Ovary (tissue), 9 donors: ENCODE results near the gene ABLIM2. TPM values are rescaled to one million over a fixed set of nuclear protein-coding genes. Genes with fewer than 3 reads are reported as not detected.

Source experiments
- DNase-seq, 5 donors: peaks; one replicate each; pipeline ENCODE4 v3.0.0-alpha.2; 2019 to 2020
- H3K27ac ChIP-seq, 2 donors: fragments of 200-600 bp; one replicate each; pipeline versions ENCODE4 v1.5.1 to v1.8.0; 2019 to 2022
- H3K27me3 ChIP-seq: fragments of 200-600 bp; one replicate; pipeline ENCODE4 v1.8.0; 2022
- H3K36me3 ChIP-seq: fragments of 200-600 bp; sonication (generic); one replicate; pipeline ENCODE4 v1.5.1; 2019
- H3K4me1 ChIP-seq: one replicate; pipeline ENCODE4 v1.8.1; 2013; ENCODE audit warnings: mild to moderate bottlenecking, moderate library complexity; ENCODE audit not compliant: insufficient read depth
- H3K4me3 ChIP-seq: fragments of 200-600 bp; sonication (generic); one replicate; pipeline ENCODE4 v1.5.1; 2017
- H3K9me3 ChIP-seq, 2 donors: fragments of 200-600 bp in 1 of 2; sonication (generic) in 1 of 2; one replicate each; pipeline versions ENCODE4 v1.5.1 to v1.8.1; 2013 to 2019; ENCODE audit warnings: mild to moderate bottlenecking in 1 of 2, moderate library complexity in 1 of 2
- EP300 ChIP-seq: sonication (generic); formaldehyde crosslinking; IDR thresholded peaks from one replicate; pipeline ENCODE4 v1.6.1; 2017; ENCODE audit warnings: antibody characterized with exemption
- POLR2A ChIP-seq: fragments of 450-650 bp; IDR thresholded peaks from one replicate; pipeline ENCODE4 v1.6.1; 2017; ENCODE audit warnings: antibody characterized with exemption, mild to moderate bottlenecking, moderate library complexity
- WGBS, 3 donors: extraction: QIAGEN DNeasy Blood & Tissue Kit in 1 of 3; methylation state at CpG; one replicate each; pipeline versions ENCODE4 v1.1.5 to v1.1.7; 2013 to 2017; 5-methylcytosine and 5-hydroxymethylcytosine counted together
- intact Hi-C, 4 donors: fragments of 100-400 bp; cut with DNase I; formaldehyde crosslinking; loops; one replicate each; pipeline versions ENCODE4 v1.11.0 to v1.15.1; 2022 to 2023
- polyA plus RNA-seq, 2 donors: library from polyadenylated mRNA; stranded (reverse); fragments of 200-250 nt in 1 of 2; fragments of 350-450 nt in 1 of 2; fragmentation: Illumina TruSeq in 1 of 2; extraction: RNeasy Lipid Tissue Mini Kit (QIAGEN cat#74804) in 1 of 2; gene quantifications; one replicate each; pipeline ENCODE4 v1.2.3, GENCODE V29; 2013 to 2014
- total RNA-seq, 7 donors: library from RNA; depleted of rRNA in 2 of 7; stranded (reverse); fragments of >200 nt in 2 of 7; fragmentation: NEBNext Ultra II Directional in 3 of 7; extraction: Animal tissue kit (Norgen Biotek cat#: 25700) in 3 of 7; gene quantifications; one replicate each; pipeline versions ENCODE4 v1.1.0 to v1.2.4, GENCODE V29; 2016 to 2023
- TF ChIP-seq, protein P1 (sequence below), 3 donors: fragments of 450-650 bp in 2 of 3; fragments of 200-600 bp in 1 of 3; IDR thresholded peaks; one replicate each; pipeline versions ENCODE4 v1.5.1 to v1.8.0; 2016 to 2022; ENCODE audit warnings: antibody characterized with exemption in 3 of 3, mild to moderate bottlenecking in 1 of 3
- donor health status: DM: no; HTN: no; CAD: no; lungs with moderate emphysema.
- donor health status: DM: no; HTN: no; CAD: no.
- donor health status: Bipolar disorder and iron deficiency.
- donor health status: DM: yes; HTN: yes; CAD: no.
- donor health status: DM: no; HTN: no; CAD: no.
- donor health status: DM: yes; HTN: yes; CAD: no.

The ABLIM2 gene
- total and polyA plus RNA-seq, 9 donors = 0.81 to 7.9 (median 2.1) TPM

- no peak for DNase-seq
- Histone ChIP-seq H3K4me1 (no peaks in the 10 kb centered on the region), H3K27me3 (no peaks in the 10 kb centered on the region), H3K36me3 (no peaks in the 10 kb centered on the region), H3K27ac (no peak overlapping the region), H3K9me3 (no peaks in the 10 kb centered on the region), H3K4me3 (no peak overlapping the region)
- WGBS, 3 donors = 92 to 93% (median 92%) methylated on average over 9 of the region's 9 CpGs
- TF ChIP-seq, protein P1, sequence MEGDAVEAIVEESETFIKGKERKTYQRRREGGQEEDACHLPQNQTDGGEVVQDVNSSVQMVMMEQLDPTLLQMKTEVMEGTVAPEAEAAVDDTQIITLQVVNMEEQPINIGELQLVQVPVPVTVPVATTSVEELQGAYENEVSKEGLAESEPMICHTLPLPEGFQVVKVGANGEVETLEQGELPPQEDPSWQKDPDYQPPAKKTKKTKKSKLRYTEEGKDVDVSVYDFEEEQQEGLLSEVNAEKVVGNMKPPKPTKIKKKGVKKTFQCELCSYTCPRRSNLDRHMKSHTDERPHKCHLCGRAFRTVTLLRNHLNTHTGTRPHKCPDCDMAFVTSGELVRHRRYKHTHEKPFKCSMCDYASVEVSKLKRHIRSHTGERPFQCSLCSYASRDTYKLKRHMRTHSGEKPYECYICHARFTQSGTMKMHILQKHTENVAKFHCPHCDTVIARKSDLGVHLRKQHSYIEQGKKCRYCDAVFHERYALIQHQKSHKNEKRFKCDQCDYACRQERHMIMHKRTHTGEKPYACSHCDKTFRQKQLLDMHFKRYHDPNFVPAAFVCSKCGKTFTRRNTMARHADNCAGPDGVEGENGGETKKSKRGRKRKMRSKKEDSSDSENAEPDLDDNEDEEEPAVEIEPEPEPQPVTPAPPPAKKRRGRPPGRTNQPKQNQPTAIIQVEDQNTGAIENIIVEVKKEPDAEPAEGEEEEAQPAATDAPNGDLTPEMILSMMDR (IDR thresholded peaks at IDR 0.05) = no peak
- no peak for TF ChIP-seq POLR2A
- TF ChIP-seq EP300 = no peak
- intact Hi-C loops = no loop called here
These were observed 132.9 kb downstream of the ABLIM2 start for GRCh38 chr4:8025668-8026067.

DNA sequence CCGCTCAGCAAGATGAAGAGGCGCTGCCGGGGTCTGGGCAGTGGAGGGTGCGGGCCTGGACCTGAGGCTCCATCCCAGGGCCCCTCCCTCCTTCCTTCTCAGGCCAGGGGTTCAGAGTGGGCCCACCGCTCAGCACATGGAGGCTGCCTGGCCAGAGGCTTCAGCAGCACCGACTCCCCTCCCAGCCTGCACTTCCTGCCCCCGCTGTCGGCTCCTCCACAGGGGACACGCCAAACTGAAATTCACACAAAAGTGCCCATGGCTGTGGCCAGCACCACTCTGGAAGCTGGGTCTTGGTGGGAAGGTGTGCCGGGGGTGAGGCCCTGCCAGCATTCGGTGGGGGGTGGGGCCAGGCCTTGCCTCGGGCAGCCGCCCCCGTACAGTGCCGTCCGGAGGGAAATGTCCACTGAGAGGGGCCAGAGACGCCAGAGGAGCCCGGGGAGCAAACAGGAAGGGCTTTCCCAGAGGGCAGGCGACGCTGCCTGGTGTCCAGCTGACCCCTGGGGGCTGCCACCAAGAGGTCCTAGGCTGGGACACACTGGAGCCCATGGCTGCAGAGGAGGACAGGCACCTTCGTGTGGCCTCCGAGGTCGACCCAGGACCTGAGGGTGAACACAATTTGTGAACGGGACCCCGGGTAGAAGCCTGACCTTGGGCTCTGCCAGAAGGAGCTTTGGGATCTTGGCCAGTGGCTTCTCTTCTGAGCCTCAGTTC is 134.4 kb downstream of the ABLIM2 start:
- no peaks in the 10 kb centered on the region for H3K4me1 ChIP-seq
- intact Hi-C loops = no loop called here
- H3K4me3 ChIP-seq = no peak overlapping the region
- no peak for DNase-seq
- no peak overlapping the region for H3K27ac ChIP-seq
- whole genome bisulfite sequencing, 3 donors = 54 to 64% (median 61%) methylated on average over 24 to 25 of the region's 25 CpGs
- no peaks in the 10 kb centered on the region for H3K27me3 ChIP-seq
- no peaks in the 10 kb centered on the region for H3K9me3 ChIP-seq
- TF ChIP-seq, protein P1 (IDR thresholded peaks at IDR 0.05) = no peak
- TF ChIP-seq POLR2A = no peak
- TF ChIP-seq EP300 = no peak
- H3K36me3 ChIP-seq = no peaks in the 10 kb centered on the region

GRCh38 chr4:8023696-8024033 is 134.9 kb downstream of the ABLIM2 start:
- H3K4me3 ChIP-seq = no peak overlapping the region
- TF ChIP-seq, protein P1 (IDR thresholded peaks at IDR 0.05) = no peak
- TF ChIP-seq POLR2A = no peak
- TF ChIP-seq EP300 = no peak
- intact Hi-C loops = no loop called here
- no peaks in the 10 kb centered on the region for H3K36me3 ChIP-seq
- 72 to 80% (median 73%) methylated on average over 8 of the region's 8 CpGs for WGBS, 3 donors
- no peak for DNase-seq
- H3K27ac ChIP-seq = no peak overlapping the region
- no peaks in the 10 kb centered on the region for H3K4me1 ChIP-seq
- no peaks in the 10 kb centered on the region for H3K27me3 ChIP-seq
- no peaks in the 10 kb centered on the region for H3K9me3 ChIP-seq

DNA sequence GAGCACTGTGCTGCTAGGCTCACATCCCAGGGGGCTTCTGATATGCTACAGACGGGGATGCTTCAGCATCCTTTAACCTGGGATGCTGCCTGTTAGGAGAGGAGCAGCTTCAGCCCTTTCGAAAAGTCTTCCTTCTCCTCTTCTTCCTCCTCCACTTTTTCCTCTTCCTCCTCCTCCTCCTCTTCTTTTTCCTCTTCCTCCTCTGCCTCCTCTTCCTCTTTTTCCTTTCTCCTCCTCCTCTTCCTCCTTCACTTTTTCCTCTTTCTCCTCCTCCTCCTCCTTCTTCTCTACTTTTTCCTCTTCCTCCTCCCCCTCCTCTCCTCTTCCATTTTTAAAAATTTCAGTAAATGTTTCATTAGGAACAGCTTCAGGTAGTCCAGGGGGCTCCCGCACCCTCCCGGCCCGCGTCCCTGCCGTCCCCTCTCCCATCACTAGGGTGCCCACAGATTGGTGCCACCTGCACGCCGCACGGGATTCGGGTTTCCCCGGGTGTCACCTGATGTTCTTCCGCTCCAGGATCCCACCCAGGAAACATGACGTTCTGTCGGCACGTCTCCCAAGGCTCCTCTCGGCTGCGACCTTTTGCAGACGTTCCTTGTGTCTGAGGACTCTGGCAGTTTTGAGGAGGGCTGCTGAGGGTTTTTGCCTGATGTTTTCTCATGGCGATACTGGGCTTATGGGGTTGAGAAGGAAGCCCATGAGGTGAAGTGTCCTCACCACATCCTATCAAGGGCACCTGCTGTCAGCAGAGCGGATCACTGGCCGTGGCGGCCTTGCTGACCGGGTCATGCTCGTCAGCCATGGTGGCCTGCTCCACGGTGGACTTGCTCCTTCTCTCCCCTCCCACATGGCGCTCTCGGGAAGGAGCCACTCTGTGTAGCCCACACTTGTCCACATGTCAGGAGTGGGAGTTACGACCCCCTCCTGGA is 135.6 kb downstream of the ABLIM2 start:
- H3K27me3 ChIP-seq = no peaks in the 10 kb centered on the region
- H3K4me3 ChIP-seq = no peak overlapping the region
- H3K36me3 ChIP-seq = no peaks in the 10 kb centered on the region
- H3K27ac ChIP-seq = no peak overlapping the region
- no peak for DNase-seq
- no peaks in the 10 kb centered on the region for H3K4me1 ChIP-seq
- no peaks in the 10 kb centered on the region for H3K9me3 ChIP-seq
- TF ChIP-seq POLR2A = no peak
- TF ChIP-seq, protein P1 (IDR thresholded peaks at IDR 0.05) = no peak
- no peak for TF ChIP-seq EP300
- intact Hi-C loops = no loop called here
- 85 to 88% (median 86%) methylated on average over 29 of the region's 29 CpGs for WGBS, 3 donors
